Mesendoderm (in vitro differentiated cells): ENCODE results near the gene GRK1.

Experiments used
- DNase-seq: peaks from one replicate; pipeline ENCODE4 v3.0.0; 2013
- H2AK5ac ChIP-seq: 2 replicates; pipeline ENCODE4 v1.6.1; 2013; ENCODE audit warnings: low read length, inconsistent platforms
- H2BK120ac ChIP-seq: 2 replicates; pipeline ENCODE4 v1.6.1; 2013; ENCODE audit warnings: low read depth, mild to moderate bottlenecking, low read length, moderate library complexity, mixed read lengths
- H2BK15ac ChIP-seq: replicated peaks from 2 replicates; pipeline ENCODE4 v1.6.1; 2013; ENCODE audit warnings: low read depth, mild to moderate bottlenecking, moderate library complexity
- H2BK5ac ChIP-seq: 2 replicates; pipeline ENCODE4 v1.6.1; 2013; ENCODE audit warnings: low read length, inconsistent platforms
- H3K18ac ChIP-seq: 2 replicates; pipeline ENCODE4 v1.6.1; 2013; ENCODE audit warnings: mild to moderate bottlenecking, low read length, mixed read lengths
- H3K23ac ChIP-seq: one replicate; pipeline ENCODE4 v1.6.1; 2013; ENCODE audit warnings: low read length
- H3K27ac ChIP-seq: 2 replicates; pipeline ENCODE4 v1.5.1; 2013; ENCODE audit warnings: low read depth, mild to moderate bottlenecking, inconsistent platforms, low read length, moderate library complexity
- H3K27me3 ChIP-seq: 2 replicates; pipeline ENCODE4 v1.6.1; 2013; ENCODE audit warnings: low read length, control low read depth, mild to moderate bottlenecking, inconsistent platforms; ENCODE audit not compliant: insufficient read depth, poor library complexity
- H3K36me3 ChIP-seq: 2 replicates; pipeline ENCODE4 v1.6.1; 2013; ENCODE audit warnings: low read length, inconsistent platforms; ENCODE audit not compliant: control insufficient read depth, insufficient read depth
- H3K4ac ChIP-seq: one replicate; pipeline ENCODE4 v1.6.1; 2013; ENCODE audit warnings: low read depth, mild to moderate bottlenecking, low read length, moderate library complexity
- H3K4me1 ChIP-seq: 2 replicates; pipeline ENCODE4 v1.6.1; 2013; ENCODE audit warnings: low read depth, low read length, inconsistent platforms; ENCODE audit not compliant: control insufficient read depth
- H3K4me2 ChIP-seq: 2 replicates; pipeline ENCODE4 v1.6.1; 2013; ENCODE audit warnings: low read length
- H3K4me3 ChIP-seq: 2 replicates; pipeline ENCODE4 v1.5.1; 2013; ENCODE audit warnings: mild to moderate bottlenecking, low read length
- H3K56ac ChIP-seq: one replicate; pipeline ENCODE4 v1.6.1; 2013; ENCODE audit warnings: low read length
- H3K79me1 ChIP-seq: 2 replicates; pipeline ENCODE4 v1.6.1; 2013; ENCODE audit warnings: low read length, inconsistent platforms
- H3K79me2 ChIP-seq: 2 replicates; pipeline ENCODE4 v1.6.1; 2013; ENCODE audit warnings: mild to moderate bottlenecking, low read length; ENCODE audit not compliant: control insufficient read depth, insufficient read depth
- H3K9ac ChIP-seq: 2 replicates; pipeline ENCODE4 v1.6.1; 2013; ENCODE audit warnings: low read length, inconsistent platforms
- H4K5ac ChIP-seq: one replicate; pipeline ENCODE4 v1.6.1; 2013; ENCODE audit warnings: low read length
- H4K8ac ChIP-seq: one replicate; pipeline ENCODE4 v1.6.1; 2013; ENCODE audit warnings: low read depth, mild to moderate bottlenecking, control low read depth, low read length, moderate library complexity
- WGBS: extraction: QIAGEN DNeasy Blood & Tissue Kit; methylation state at CpG from one replicate; pipeline ENCODE4 v1.1.7; 2013; ENCODE audit warnings: low lambda C conversion rate, missing lambda C conversion rate; ENCODE audit not compliant: insufficient coverage; ENCODE audit errors: extremely low coverage; 5-methylcytosine and 5-hydroxymethylcytosine counted together

Gene GRK1

GRCh38 chr13:113653264-113654174, 13.5 kb upstream of the GRK1 start:
- Histone ChIP-seq H2BK5ac (no peak overlapping the region), H4K5ac (no peak overlapping the region), H3K4me1 (peaks cover 4% of the 10 kb centered on the region), H3K9ac (no peak overlapping the region), H3K36me3 (no peaks in the 10 kb centered on the region), H3K23ac (no peak overlapping the region), H3K18ac (no peak overlapping the region), H4K8ac (no peak overlapping the region), H3K79me1 (no peaks in the 10 kb centered on the region), H3K4ac (no peak overlapping the region), H3K4me2 (no peak overlapping the region), H2BK15ac (no peak overlapping the region), H3K27me3 (no peaks in the 10 kb centered on the region), H3K79me2 (no peaks in the 10 kb centered on the region), H3K27ac (peak overlapping the region; percentile 66), H3K56ac (peak overlapping the region; percentile 22), H2BK120ac (no peak overlapping the region), H2AK5ac (no peak overlapping the region), H3K4me3 (no peak overlapping the region)
- DNase-seq, result peak; percentile 74
- no CpG with 5 or more reads among the region's 24 CpGs for WGBS

DNA sequence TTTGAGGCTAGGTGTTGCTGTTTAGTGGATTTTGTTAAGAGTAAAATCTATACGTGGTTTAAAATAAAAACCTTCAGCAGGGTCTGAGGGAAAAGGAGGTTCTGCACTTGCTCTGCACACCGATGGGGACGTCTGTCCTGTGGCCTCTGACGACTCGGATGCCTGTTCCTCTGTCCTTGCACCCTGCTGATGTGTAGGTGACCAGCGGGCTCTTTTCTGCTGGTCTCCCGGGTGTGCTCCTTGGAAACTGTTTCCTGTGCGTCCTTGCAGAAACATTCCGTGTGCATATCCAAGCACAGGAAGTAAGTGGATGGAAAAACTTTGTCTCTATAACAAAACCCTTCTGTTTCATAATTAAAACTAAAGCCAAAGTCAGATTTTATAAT, 12.9 kb upstream of the GRK1 start:
- H3K4me3 ChIP-seq, result no peak overlapping the region
- no peak overlapping the region for H3K18ac ChIP-seq
- H2BK120ac ChIP-seq, result no peak overlapping the region
- no peak overlapping the region for H3K56ac ChIP-seq
- H4K8ac ChIP-seq, result no peak overlapping the region
- H2AK5ac ChIP-seq, result no peak overlapping the region
- no peaks in the 10 kb centered on the region for H3K27me3 ChIP-seq
- no peak overlapping the region for H2BK5ac ChIP-seq
- no peak overlapping the region for H2BK15ac ChIP-seq
- WGBS, result no CpG with 5 or more reads among the region's 9 CpGs
- H4K5ac ChIP-seq, result no peak overlapping the region
- DNase-seq, result no peak
- no peaks in the 10 kb centered on the region for H3K36me3 ChIP-seq
- H3K4me2 ChIP-seq, result no peak overlapping the region
- no peaks in the 10 kb centered on the region for H3K79me1 ChIP-seq
- peak overlapping the region; percentile 0 for H3K27ac ChIP-seq
- no peaks in the 10 kb centered on the region for H3K79me2 ChIP-seq
- H3K23ac ChIP-seq, result no peak overlapping the region
- no peak overlapping the region for H3K4ac ChIP-seq
- H3K4me1 ChIP-seq, result peaks cover 4% of the 10 kb centered on the region
- H3K9ac ChIP-seq, result no peak overlapping the region

- no peak overlapping the region for H4K8ac ChIP-seq
- H3K18ac ChIP-seq, result no peak overlapping the region
- H3K23ac ChIP-seq, result no peak overlapping the region
- H3K9ac ChIP-seq, result no peak overlapping the region
- no CpG with 5 or more reads among the region's 39 CpGs for WGBS
- no peaks in the 10 kb centered on the region for H3K36me3 ChIP-seq
- H2AK5ac ChIP-seq, result no peak overlapping the region
- no peaks in the 10 kb centered on the region for H3K27me3 ChIP-seq
- peaks cover 4% of the 10 kb centered on the region for H3K4me1 ChIP-seq
- H2BK120ac ChIP-seq, result no peak overlapping the region
- no peak overlapping the region for H3K27ac ChIP-seq
- H2BK15ac ChIP-seq, result no peak overlapping the region
- H2BK5ac ChIP-seq, result no peak overlapping the region
- no peak overlapping the region for H4K5ac ChIP-seq
- no peaks in the 10 kb centered on the region for H3K79me2 ChIP-seq
- H3K79me1 ChIP-seq, result no peaks in the 10 kb centered on the region
- H3K4me2 ChIP-seq, result no peak overlapping the region
- peak overlapping the region; percentile 10 for H3K56ac ChIP-seq
- DNase-seq, result no peak
- H3K4ac ChIP-seq, result no peak overlapping the region
- no peak overlapping the region for H3K4me3 ChIP-seq
Observed at GRCh38 chr13:113654591-113655345, 12.3 kb upstream of the GRK1 start.

GRCh38 chr13:113655346-113656002, 11.5 kb upstream of the GRK1 start:
- Histone ChIP-seq H2AK5ac (no peak overlapping the region), H3K9ac (no peak overlapping the region), H3K4me3 (no peak overlapping the region), H3K56ac (no peak overlapping the region), H2BK5ac (no peak overlapping the region), H3K23ac (no peak overlapping the region), H3K27me3 (no peaks in the 10 kb centered on the region), H3K4me2 (no peak overlapping the region), H4K8ac (no peak overlapping the region), H3K79me1 (no peaks in the 10 kb centered on the region), H3K36me3 (no peaks in the 10 kb centered on the region), H3K79me2 (no peaks in the 10 kb centered on the region), H4K5ac (no peak overlapping the region), H3K27ac (no peak overlapping the region), H2BK15ac (no peak overlapping the region), H3K4me1 (peaks cover 4% of the 10 kb centered on the region), H2BK120ac (no peak overlapping the region), H3K18ac (no peak overlapping the region), H3K4ac (no peak overlapping the region)
- WGBS, result no CpG with 5 or more reads among the region's 15 CpGs
- no peak for DNase-seq

- Histone ChIP-seq H3K4ac (no peak overlapping the region), H3K23ac (no peak overlapping the region), H4K5ac (no peak overlapping the region), H3K9ac (no peak overlapping the region), H3K4me3 (no peak overlapping the region), H4K8ac (no peak overlapping the region), H2BK5ac (no peak overlapping the region), H2BK15ac (no peak overlapping the region), H3K18ac (no peak overlapping the region), H2AK5ac (no peak overlapping the region), H3K36me3 (no peaks in the 10 kb centered on the region), H3K4me2 (no peak overlapping the region), H3K4me1 (peaks cover 4% of the 10 kb centered on the region), H2BK120ac (no peak overlapping the region), H3K27me3 (no peaks in the 10 kb centered on the region), H3K79me2 (no peaks in the 10 kb centered on the region), H3K56ac (no peak overlapping the region), H3K27ac (no peak overlapping the region), H3K79me1 (no peaks in the 10 kb centered on the region)
- no CpG with 5 or more reads among the region's 25 CpGs for WGBS
- no peak for DNase-seq
Observed at GRCh38 chr13:113656003-113656588, 10.9 kb upstream of the GRK1 start.
